GM12892 (cell line): Measurements from ENCODE around the gene OTX2.

Source experiments
- POLR2A ChIP-seq: IDR thresholded peaks from 2 replicates; pipeline ENCODE4 v1.6.1; 2011; ENCODE audit warnings: low read depth, low read length, control low read depth
- POLR2AphosphoS5 ChIP-seq: IDR thresholded peaks from 2 replicates; pipeline ENCODE4 v1.6.1; 2011; ENCODE audit warnings: low read depth, low read length, control low read depth
- TAF1 ChIP-seq: IDR thresholded peaks from 2 replicates; pipeline ENCODE4 v1.6.1; 2011; ENCODE audit warnings: low read depth, mild to moderate bottlenecking, control low read depth, low read length, borderline replicate concordance

DNA sequence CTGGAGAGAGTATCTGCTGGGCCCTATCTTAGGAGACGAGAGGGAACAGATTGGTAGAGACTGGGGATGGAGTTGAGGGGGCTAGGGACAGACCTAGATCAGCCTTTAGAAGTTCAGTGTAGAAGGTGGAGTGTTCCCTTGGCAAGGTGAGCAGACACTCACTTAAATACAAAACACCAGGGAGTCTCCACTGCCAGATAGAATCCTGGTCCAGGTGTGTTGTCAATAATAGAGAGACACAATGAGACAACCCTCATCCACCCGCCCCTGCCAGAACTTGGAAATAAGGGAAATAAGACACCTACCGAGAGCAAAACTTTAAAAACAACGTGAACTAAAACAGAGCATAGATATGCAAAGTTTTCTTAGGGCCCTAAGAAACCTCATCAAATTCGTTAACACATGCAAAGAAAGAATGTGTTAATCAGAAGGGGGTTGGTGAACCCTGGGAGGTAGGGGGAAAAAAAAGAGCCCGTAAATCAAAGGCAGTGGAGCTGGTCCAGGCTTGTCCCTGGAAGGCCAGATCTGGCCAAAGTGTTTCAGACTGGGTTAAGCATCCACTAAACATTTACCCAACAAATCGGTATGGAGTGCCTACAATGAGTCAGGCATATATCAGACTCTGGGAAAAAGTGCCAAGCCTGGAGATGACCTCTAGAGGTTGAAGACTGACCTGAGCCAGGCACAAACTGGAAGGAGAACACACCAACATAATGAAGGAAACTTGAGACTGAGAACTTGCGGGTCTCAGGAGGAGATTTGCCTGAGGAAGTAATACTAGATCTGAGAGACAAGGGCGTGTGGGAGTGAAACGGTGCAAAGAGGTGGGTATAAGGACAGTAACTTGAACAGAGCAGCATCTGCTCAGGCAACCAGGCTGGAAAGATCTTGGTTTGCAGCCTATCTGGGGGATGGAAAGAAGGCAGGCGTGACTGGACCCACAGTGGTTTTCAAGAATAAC lies 37.0 kb upstream of the OTX2 start:
- TF ChIP-seq TAF1 (no peak), POLR2AphosphoS5 (no peak), POLR2A (no peak)
